ENCODE results near the gene COL27A1.

Gene COL27A1

GRCh38 chr9:114278356-114278755, 123.0 kb downstream of the COL27A1 start:
- DNase-seq: no peak
- H3K27me3 ChIP-seq (replicated peaks; ENCODE audit: control insufficient read depth, insufficient read depth, low read length, poor library complexity, severe bottlenecking): no peaks in the 10 kb centered on the region
- H3K27ac ChIP-seq (ENCODE audit: insufficient read depth, low read length, poor library complexity, severe bottlenecking): no peak overlapping the region
- H3K36me3 ChIP-seq (ENCODE audit: control insufficient read depth, insufficient read depth, low read length): no peaks in the 10 kb centered on the region
- H3K4me3 ChIP-seq (ENCODE audit: insufficient read depth, low read depth, low read length, poor library complexity, severe bottlenecking): no peak overlapping the region
- no peaks in the 10 kb centered on the region for H3K9me3 ChIP-seq (ENCODE audit: control insufficient read depth, low read length)
- H3K4me1 ChIP-seq (ENCODE audit: control insufficient read depth, insufficient read depth, low read length, poor library complexity, severe bottlenecking): no peaks in the 10 kb centered on the region

GRCh38 chr9:114278881-114279570, 123.7 kb downstream of the COL27A1 start:
- no peaks in the 10 kb centered on the region for H3K27me3 ChIP-seq (replicated peaks; ENCODE audit: control insufficient read depth, insufficient read depth, low read length, poor library complexity, severe bottlenecking)
- no peak overlapping the region for H3K4me3 ChIP-seq (ENCODE audit: insufficient read depth, low read depth, low read length, poor library complexity, severe bottlenecking)
- no peaks in the 10 kb centered on the region for H3K4me1 ChIP-seq (ENCODE audit: control insufficient read depth, insufficient read depth, low read length, poor library complexity, severe bottlenecking)
- no peak for DNase-seq
- no peaks in the 10 kb centered on the region for H3K36me3 ChIP-seq (ENCODE audit: control insufficient read depth, insufficient read depth, low read length)
- no peak overlapping the region for H3K27ac ChIP-seq (ENCODE audit: insufficient read depth, low read length, poor library complexity, severe bottlenecking)
- no peaks in the 10 kb centered on the region for H3K9me3 ChIP-seq (ENCODE audit: control insufficient read depth, low read length)

GRCh38 chr9:114279693-114280092, 124.4 kb downstream of the COL27A1 start:
- no peak overlapping the region for H3K4me3 ChIP-seq (ENCODE audit: insufficient read depth, low read depth, low read length, poor library complexity, severe bottlenecking)
- H3K9me3 ChIP-seq (ENCODE audit: control insufficient read depth, low read length): no peaks in the 10 kb centered on the region
- DNase-seq: no peak
- H3K27ac ChIP-seq (ENCODE audit: insufficient read depth, low read length, poor library complexity, severe bottlenecking): no peak overlapping the region
- no peaks in the 10 kb centered on the region for H3K27me3 ChIP-seq (replicated peaks; ENCODE audit: control insufficient read depth, insufficient read depth, low read length, poor library complexity, severe bottlenecking)
- no peaks in the 10 kb centered on the region for H3K4me1 ChIP-seq (ENCODE audit: control insufficient read depth, insufficient read depth, low read length, poor library complexity, severe bottlenecking)
- no peaks in the 10 kb centered on the region for H3K36me3 ChIP-seq (ENCODE audit: control insufficient read depth, insufficient read depth, low read length)

GRCh38 chr9:114280636-114281472, 125.5 kb downstream of the COL27A1 start:
- no peaks in the 10 kb centered on the region for H3K36me3 ChIP-seq (ENCODE audit: control insufficient read depth, insufficient read depth, low read length)
- H3K4me1 ChIP-seq (ENCODE audit: control insufficient read depth, insufficient read depth, low read length, poor library complexity, severe bottlenecking): no peaks in the 10 kb centered on the region
- H3K4me3 ChIP-seq (ENCODE audit: insufficient read depth, low read depth, low read length, poor library complexity, severe bottlenecking): no peak overlapping the region
- no peaks in the 10 kb centered on the region for H3K27me3 ChIP-seq (replicated peaks; ENCODE audit: control insufficient read depth, insufficient read depth, low read length, poor library complexity, severe bottlenecking)
- no peaks in the 10 kb centered on the region for H3K9me3 ChIP-seq (ENCODE audit: control insufficient read depth, low read length)
- no peak for DNase-seq
- no peak overlapping the region for H3K27ac ChIP-seq (ENCODE audit: insufficient read depth, low read length, poor library complexity, severe bottlenecking)

- Histone ChIP-seq H3K36me3 (ENCODE audit: control insufficient read depth, insufficient read depth, low read length) (no peaks in the 10 kb centered on the region), H3K27me3 (replicated peaks; ENCODE audit: control insufficient read depth, insufficient read depth, low read length, poor library complexity, severe bottlenecking) (no peaks in the 10 kb centered on the region), H3K4me3 (ENCODE audit: insufficient read depth, low read depth, low read length, poor library complexity, severe bottlenecking) (no peak overlapping the region), H3K9me3 (ENCODE audit: control insufficient read depth, low read length) (no peaks in the 10 kb centered on the region), H3K4me1 (ENCODE audit: control insufficient read depth, insufficient read depth, low read length, poor library complexity, severe bottlenecking) (no peaks in the 10 kb centered on the region), H3K27ac (ENCODE audit: insufficient read depth, low read length, poor library complexity, severe bottlenecking) (no peak overlapping the region)
- DNase-seq: no peak
Measured at GRCh38 chr9:114281473-114282103, 126.3 kb downstream of the COL27A1 start.

- Histone ChIP-seq H3K4me3 (ENCODE audit: insufficient read depth, low read depth, low read length, poor library complexity, severe bottlenecking) (no peak overlapping the region), H3K27ac (ENCODE audit: insufficient read depth, low read length, poor library complexity, severe bottlenecking) (no peak overlapping the region), H3K4me1 (ENCODE audit: control insufficient read depth, insufficient read depth, low read length, poor library complexity, severe bottlenecking) (no peaks in the 10 kb centered on the region), H3K27me3 (replicated peaks; ENCODE audit: control insufficient read depth, insufficient read depth, low read length, poor library complexity, severe bottlenecking) (no peaks in the 10 kb centered on the region), H3K9me3 (ENCODE audit: control insufficient read depth, low read length) (no peaks in the 10 kb centered on the region), H3K36me3 (ENCODE audit: control insufficient read depth, insufficient read depth, low read length) (no peaks in the 10 kb centered on the region)
- no peak for DNase-seq
Measured at GRCh38 chr9:114282104-114282485, 126.8 kb downstream of the COL27A1 start.

- no peak for DNase-seq
- Histone ChIP-seq H3K9me3 (ENCODE audit: control insufficient read depth, low read length) (no peaks in the 10 kb centered on the region), H3K4me3 (ENCODE audit: insufficient read depth, low read depth, low read length, poor library complexity, severe bottlenecking) (no peak overlapping the region), H3K4me1 (ENCODE audit: control insufficient read depth, insufficient read depth, low read length, poor library complexity, severe bottlenecking) (no peaks in the 10 kb centered on the region), H3K27ac (ENCODE audit: insufficient read depth, low read length, poor library complexity, severe bottlenecking) (no peak overlapping the region), H3K36me3 (ENCODE audit: control insufficient read depth, insufficient read depth, low read length) (no peaks in the 10 kb centered on the region), H3K27me3 (replicated peaks; ENCODE audit: control insufficient read depth, insufficient read depth, low read length, poor library complexity, severe bottlenecking) (no peaks in the 10 kb centered on the region)
Measured at GRCh38 chr9:114282507-114282906, 127.2 kb downstream of the COL27A1 start.

GRCh38 chr9:114282926-114283325, 127.6 kb downstream of the COL27A1 start:
- no peak overlapping the region for H3K4me3 ChIP-seq (ENCODE audit: insufficient read depth, low read depth, low read length, poor library complexity, severe bottlenecking)
- H3K4me1 ChIP-seq (ENCODE audit: control insufficient read depth, insufficient read depth, low read length, poor library complexity, severe bottlenecking): no peaks in the 10 kb centered on the region
- no peak overlapping the region for H3K27ac ChIP-seq (ENCODE audit: insufficient read depth, low read length, poor library complexity, severe bottlenecking)
- no peaks in the 10 kb centered on the region for H3K36me3 ChIP-seq (ENCODE audit: control insufficient read depth, insufficient read depth, low read length)
- H3K9me3 ChIP-seq (ENCODE audit: control insufficient read depth, low read length): no peaks in the 10 kb centered on the region
- DNase-seq: no peak
- H3K27me3 ChIP-seq (replicated peaks; ENCODE audit: control insufficient read depth, insufficient read depth, low read length, poor library complexity, severe bottlenecking): no peaks in the 10 kb centered on the region

- H3K27me3 ChIP-seq (replicated peaks; ENCODE audit: control insufficient read depth, insufficient read depth, low read length, poor library complexity, severe bottlenecking): no peaks in the 10 kb centered on the region
- no peaks in the 10 kb centered on the region for H3K9me3 ChIP-seq (ENCODE audit: control insufficient read depth, low read length)
- DNase-seq: no peak
- no peak overlapping the region for H3K4me3 ChIP-seq (ENCODE audit: insufficient read depth, low read depth, low read length, poor library complexity, severe bottlenecking)
- H3K27ac ChIP-seq (ENCODE audit: insufficient read depth, low read length, poor library complexity, severe bottlenecking): no peak overlapping the region
- H3K4me1 ChIP-seq (ENCODE audit: control insufficient read depth, insufficient read depth, low read length, poor library complexity, severe bottlenecking): no peaks in the 10 kb centered on the region
- no peaks in the 10 kb centered on the region for H3K36me3 ChIP-seq (ENCODE audit: control insufficient read depth, insufficient read depth, low read length)
Measured at GRCh38 chr9:114283551-114284111, 128.3 kb downstream of the COL27A1 start.

All from effector memory CD4-positive, alpha-beta T cell (primary cell).